UCSD-AML1 (cell line): ENCODE data around the gene EYA2.

ENCODE experiments used
- DNase-seq: peaks from one replicate; lab custom pipeline; 2025; ENCODE audit not compliant: unreplicated experiment; lab: John Stamatoyannopoulos, UW

EYA2 gene

DNA sequence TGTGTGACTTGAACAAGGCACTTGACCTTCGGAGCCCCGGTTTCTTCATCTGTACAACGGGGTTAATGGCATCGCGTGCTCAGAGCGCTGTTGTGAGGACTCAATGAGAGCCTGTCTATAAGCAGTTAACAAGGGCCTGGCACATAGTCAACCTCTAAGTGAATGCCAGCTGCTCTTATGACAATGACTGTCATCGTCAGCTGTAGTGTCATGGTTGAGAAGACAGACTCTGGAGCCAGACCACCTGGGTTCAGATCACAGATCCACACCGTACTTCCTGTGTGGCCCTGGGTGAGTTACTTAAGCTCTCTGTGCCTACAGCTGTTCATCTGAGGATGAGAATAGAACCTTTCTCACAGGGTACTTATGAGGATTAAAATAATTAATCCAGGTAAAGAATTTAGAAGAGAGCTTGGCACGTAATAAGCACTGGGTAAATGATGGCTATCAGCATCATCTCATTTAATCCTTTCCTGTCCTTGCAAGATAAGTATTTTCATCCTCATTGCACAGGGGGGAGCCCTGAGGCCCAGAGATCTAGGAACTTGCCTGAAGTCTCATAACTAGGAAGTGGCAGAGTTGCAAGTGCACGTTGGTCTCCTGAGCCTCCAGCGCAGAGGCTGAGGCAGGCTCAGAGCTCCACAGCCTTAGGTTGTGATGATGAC, 105.3 kb downstream of the EYA2 start:
- no peak for DNase-seq

DNA sequence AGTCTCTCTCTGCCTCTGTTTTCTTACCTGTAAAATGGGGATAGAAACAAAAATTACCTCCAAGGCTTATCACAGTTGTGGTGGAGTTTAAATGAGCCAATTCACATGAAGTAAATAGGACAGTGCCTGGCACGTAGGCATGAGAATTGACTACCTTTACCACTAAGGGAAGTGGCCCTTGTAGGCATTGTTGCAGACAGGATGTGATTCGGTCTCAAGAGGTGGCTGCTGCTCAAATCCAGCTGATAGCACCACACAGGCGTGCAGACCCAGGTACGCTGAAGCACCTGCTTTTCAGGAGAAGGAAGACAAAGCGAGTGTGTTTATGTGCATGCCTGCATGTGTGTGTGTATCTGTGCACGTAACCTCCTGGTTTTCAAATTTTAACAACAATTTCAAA, 108.6 kb downstream of the EYA2 start:
- DNase-seq, result no peak

DNA sequence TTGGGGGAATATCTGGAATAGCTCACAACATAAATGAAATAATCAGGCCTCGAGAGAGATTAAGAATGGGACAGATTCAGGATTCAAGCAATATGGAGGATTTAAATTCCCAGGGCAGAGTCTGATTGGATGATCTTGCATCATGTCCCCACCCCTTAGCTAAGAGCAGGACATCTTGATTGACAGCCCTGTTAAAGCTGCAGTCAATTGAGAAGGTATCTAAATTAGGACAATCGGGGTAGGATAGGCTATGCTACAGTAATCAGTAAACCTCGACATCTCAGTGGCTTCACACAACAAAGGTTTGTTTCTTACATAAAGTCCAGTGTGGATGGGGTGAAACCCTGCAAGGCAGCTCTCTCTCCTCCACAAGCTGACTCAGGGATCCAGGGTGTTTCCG, 109.5 kb downstream of the EYA2 start:
- DNase-seq, result no peak

DNA sequence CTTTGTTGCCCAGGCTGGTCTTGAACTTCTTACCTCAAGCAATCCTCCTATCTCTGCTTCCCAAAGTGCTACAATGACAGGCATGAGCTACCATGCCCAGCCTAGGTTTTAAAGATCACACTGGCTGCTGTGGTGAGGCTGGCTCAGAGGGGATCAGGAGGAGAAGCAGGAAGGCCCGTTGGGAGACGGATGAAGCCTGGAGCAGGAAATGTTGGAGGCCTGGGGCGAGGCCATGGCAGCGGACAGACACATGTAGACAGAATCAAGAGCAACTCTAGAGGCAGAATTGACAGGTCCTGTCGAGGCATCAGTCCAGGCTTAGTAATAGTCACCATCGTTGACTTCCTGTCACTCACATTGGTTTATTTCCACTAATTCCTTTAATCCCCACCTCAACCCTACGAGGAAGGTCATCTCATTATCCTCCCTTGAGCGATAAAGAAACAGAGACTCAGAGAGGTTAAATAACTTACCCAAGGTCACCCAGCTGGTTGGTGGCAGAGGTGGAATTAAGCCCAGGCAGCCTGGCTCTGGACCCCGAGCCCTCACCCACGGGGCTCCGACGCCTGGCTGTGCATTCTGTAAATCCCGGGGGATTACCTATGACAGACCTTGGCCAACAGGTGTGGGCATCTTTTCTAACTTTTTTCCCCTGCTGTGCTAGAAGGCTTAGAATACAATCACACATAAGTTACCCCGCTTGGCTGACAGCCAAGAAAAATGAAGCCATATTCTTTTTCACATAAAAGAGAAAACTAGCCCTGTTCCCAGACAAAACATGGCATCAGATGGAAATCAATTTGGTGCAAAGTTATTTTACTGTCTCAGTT, 113.4 kb downstream of the EYA2 start:
- no peak for DNase-seq

- no peak for DNase-seq
These were observed 114.3 kb downstream of the EYA2 start for GRCh38 chr20:47008842-47009518.

DNA sequence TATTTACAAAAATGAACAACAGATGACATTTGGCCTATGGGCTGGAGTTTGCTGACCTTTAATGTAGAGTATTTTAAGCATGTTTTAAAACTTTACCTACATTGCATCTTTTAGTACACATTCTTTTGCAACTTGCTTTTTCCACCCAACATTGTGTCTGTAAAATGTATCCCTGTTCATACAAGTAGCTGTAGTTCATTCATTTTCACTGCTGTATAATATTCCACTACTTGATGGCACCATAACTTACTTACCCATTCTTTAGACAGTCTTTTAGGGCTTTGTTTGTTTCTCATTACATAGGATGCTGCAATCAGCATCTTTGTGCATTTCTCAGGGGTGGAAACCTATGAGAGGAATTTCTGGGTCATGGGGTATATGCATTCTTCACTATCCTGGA, 115.1 kb downstream of the EYA2 start:
- no peak for DNase-seq

- DNase-seq, result no peak
These were observed 117.3 kb downstream of the EYA2 start for GRCh38 chr20:47011984-47012383.

DNA sequence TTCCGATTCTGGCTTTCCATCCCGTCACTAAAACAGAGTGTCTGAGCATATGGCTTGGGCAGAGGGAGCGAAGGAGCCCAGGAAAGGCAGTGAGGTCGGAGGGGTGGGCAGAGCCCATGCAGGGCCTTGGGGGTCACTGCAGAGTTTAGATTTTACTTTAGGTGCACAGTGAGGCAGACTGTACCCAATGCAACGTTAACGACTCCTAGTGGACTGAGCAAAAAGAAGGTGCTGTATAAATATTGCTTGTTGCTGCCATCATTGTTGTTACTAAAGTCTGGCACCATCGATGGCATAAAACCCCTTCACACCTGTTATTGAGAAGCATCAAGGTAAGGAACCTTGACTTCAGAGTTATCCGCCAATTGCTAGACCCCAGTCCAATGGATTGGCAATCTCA, 119.0 kb downstream of the EYA2 start:
- no peak for DNase-seq

DNA sequence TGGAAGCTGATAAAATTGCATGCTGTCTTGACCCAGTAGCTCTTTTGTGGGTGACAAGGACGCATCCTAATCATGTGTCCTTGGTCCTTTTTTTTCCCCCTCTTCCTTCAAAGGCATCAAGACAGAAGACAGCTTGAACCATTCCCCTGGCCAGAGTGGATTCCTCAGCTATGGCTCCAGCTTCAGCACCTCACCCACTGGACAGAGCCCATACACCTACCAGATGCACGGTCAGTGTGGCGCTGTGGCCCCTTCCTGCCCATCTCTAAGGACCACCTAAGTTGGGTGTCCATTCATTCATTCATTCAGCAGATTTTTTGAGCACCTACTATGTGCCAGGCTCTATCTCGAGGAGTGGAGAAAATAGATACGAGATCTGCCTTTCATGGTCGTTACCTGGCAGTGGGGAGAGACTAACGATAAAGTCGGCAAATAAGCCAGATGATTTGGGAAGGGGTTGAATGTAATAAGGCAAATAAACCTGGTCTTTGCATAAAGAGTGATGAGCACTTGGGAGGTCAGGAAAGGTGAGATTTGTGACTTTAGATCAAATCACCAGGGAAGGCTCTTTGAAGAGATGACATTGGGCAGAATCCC, 121.5 kb downstream of the EYA2 start:
- no peak for DNase-seq

- DNase-seq, result no peak
These were observed 123.7 kb downstream of the EYA2 start for GRCh38 chr20:47018381-47018780.

DNA sequence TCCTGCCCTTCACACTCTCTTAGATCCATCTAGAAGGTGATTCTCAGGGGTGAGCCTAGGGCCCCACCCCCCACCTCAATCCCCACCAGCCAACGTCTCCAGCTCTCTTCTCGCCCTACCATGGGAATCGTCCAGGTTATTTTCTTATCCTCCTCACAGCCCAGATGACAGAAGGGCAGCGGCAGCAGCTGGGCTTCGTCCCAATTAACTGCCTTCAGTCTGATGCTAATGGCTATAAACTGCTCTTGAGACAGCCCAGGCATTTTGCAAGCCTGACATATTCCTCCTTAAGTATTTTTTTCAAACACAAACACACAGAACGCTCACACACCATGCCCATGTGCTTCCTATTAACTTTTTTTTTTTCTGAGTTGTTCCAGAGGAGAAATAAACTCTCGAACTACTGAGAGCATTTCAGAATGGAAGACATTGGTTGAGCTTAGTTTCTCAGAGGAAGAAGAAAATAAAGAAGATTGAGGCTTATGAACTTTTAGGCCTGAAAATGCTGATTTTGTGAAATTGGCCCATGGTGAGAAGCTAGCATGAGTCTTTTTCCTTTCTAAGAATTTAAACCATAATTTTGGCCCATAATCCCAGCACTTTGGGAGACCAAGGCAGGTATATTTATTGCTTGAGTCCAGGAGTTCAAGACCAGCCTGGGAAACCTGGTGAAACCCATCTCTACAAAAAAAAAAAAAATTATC, 124.6 kb downstream of the EYA2 start:
- DNase-seq, result no peak

- no peak for DNase-seq
These were observed 125.6 kb downstream of the EYA2 start for GRCh38 chr20:47020231-47020630.

- no peak for DNase-seq
These were observed 127.2 kb downstream of the EYA2 start for GRCh38 chr20:47021850-47022249.

DNA sequence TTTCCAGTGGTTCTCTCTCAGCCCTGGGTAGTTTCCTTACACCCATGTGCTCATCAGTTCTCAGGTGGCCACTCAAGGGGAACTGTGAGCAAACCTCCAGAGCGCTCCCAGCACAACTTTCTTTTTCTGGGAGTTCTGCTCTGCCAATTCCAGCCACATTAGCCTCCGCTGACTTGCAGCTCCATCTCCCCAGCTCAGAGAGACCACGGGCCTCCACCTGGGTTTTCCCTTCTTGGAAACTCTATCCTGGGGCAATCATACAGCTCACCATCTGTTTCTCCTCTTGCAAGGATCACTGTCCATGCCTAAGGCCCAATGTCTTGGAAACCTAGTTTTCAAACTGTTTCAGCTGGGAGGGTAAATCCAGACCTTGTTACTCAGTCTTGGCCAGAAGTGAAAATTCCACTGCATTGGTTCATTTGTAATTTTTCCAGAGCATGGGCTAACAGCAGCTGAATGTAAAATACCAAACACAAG, 129.9 kb downstream of the EYA2 start:
- DNase-seq, result no peak

GRCh38 chr20:47027042-47027441, 132.4 kb downstream of the EYA2 start:
- no peak for DNase-seq

DNA sequence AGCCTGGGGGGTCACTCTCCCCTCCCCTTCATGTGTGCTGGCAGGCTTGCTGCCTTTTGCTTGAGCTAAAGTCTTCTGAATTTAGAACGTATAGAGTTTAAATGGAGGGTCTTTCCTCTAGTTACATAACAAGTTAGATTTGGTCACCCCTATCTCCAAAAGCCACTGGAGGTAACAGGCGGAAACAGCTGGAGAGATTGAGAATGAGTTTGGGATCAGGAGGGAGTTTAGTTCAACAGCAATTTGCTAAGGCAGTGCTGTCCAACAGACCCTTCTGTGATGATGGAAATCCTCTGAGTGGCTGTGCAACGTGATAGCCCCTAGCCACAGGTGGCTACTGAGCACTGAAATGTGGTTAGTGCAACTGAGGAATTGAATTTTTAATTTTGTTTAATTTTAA, 132.8 kb downstream of the EYA2 start:
- no peak for DNase-seq

GRCh38 chr20:47028487-47028886, 133.8 kb downstream of the EYA2 start:
- DNase-seq, result no peak

- DNase-seq, result no peak
These were observed 135.2 kb downstream of the EYA2 start for GRCh38 chr20:47029845-47030244.

- no peak for DNase-seq
These were observed 135.7 kb downstream of the EYA2 start for GRCh38 chr20:47030271-47030810.

GRCh38 chr20:47031004-47031403, 136.4 kb downstream of the EYA2 start:
- DNase-seq, result no peak

- no peak for DNase-seq
These were observed 137.2 kb downstream of the EYA2 start for GRCh38 chr20:47031821-47032220.
